OCI-LY7 (cell line): ENCODE measurements around the gene C19orf73. TPM values are rescaled to one million over a fixed set of nuclear protein-coding genes. Genes with fewer than 3 reads are reported as not detected.

Experiments used
- BruUV-seq: library from RNA; stranded (reverse); fragments of 400-500 nt; replicated peaks from 2 replicates; lab custom pipeline; 2021; lab: Mats Ljungman, UMichigan
- CTCF ChIA-PET: fragments of 300-600 bp; sonication (Branson Sonifier 250); formaldehyde crosslinking; loops from one replicate; lab custom pipeline; 2022; ENCODE audit warnings: antibody characterized with exemption; ENCODE audit not compliant: unreplicated experiment; lab: Charles Lee
- POLR2A ChIA-PET: fragments of 300-600 bp; sonication (Branson Sonifier 250); formaldehyde crosslinking; loops from one replicate; lab custom pipeline; 2022; ENCODE audit warnings: antibody characterized with exemption; lab: Charles Lee
- DNase-seq: peaks from one replicate; pipeline ENCODE4 v3.0.0-alpha.2; 2015; ENCODE audit warnings: low spot score
- H2AFZ ChIP-seq: fragments of 200-600 bp; sonication (generic), shearing (Covaris generic); 2 replicates; pipeline ENCODE4 v1.6.1; 2014; ENCODE audit warnings: mild to moderate bottlenecking, antibody characterized with exemption, low read length, moderate library complexity
- H3K27ac ChIP-seq: fragments of 200-600 bp; sonication (generic); 2 replicates; pipeline ENCODE4 v1.5.1; 2014; ENCODE audit warnings: mixed run types, low read depth, mild to moderate bottlenecking, moderate library complexity, low read length, inconsistent platforms; ENCODE audit not compliant: poor library complexity, severe bottlenecking
- H3K36me3 ChIP-seq: fragments of 200-600 bp; sonication (generic); 2 replicates; pipeline ENCODE4 v1.6.1; 2014; ENCODE audit warnings: mild to moderate bottlenecking, antibody characterized with exemption, low read length, moderate library complexity, mixed read lengths; ENCODE audit not compliant: insufficient read depth
- H3K4me1 ChIP-seq: fragments of 200-600 bp; sonication (generic); 2 replicates; pipeline ENCODE4 v1.5.1; 2014; ENCODE audit warnings: mild to moderate bottlenecking, low read length; ENCODE audit not compliant: insufficient read depth, poor library complexity, severe bottlenecking
- H3K4me2 ChIP-seq: fragments of 200-600 bp; sonication (generic); 2 replicates; pipeline ENCODE4 v1.6.1; 2014; ENCODE audit warnings: mild to moderate bottlenecking, low read length
- H3K4me3 ChIP-seq: fragments of 200-600 bp; sonication (generic); 2 replicates; pipeline ENCODE4 v1.5.1; 2014; ENCODE audit warnings: mild to moderate bottlenecking, low read depth, low read length; ENCODE audit not compliant: poor library complexity, severe bottlenecking
- H3K79me2 ChIP-seq: fragments of 200-600 bp; sonication (generic); 2 replicates; pipeline ENCODE4 v1.6.1; 2016; ENCODE audit warnings: low read depth, mild to moderate bottlenecking, low read length, moderate library complexity, mixed read lengths; ENCODE audit not compliant: insufficient read depth
- H3K9me2 ChIP-seq: fragments of 200-600 bp; sonication (generic); 2 replicates; pipeline ENCODE4 v1.6.1; 2016; ENCODE audit warnings: mild to moderate bottlenecking, low read length, mixed read lengths; ENCODE audit not compliant: insufficient read depth
- H3K9me3 ChIP-seq: fragments of 200-600 bp; sonication (generic); 2 replicates; pipeline ENCODE4 v1.6.1; 2014; ENCODE audit warnings: mild to moderate bottlenecking, mixed run types, low read length, mixed read lengths
- H4K20me1 ChIP-seq: fragments of 200-600 bp; sonication (generic); 2 replicates; pipeline ENCODE4 v1.6.1; 2014; ENCODE audit warnings: mild to moderate bottlenecking, antibody characterized with exemption, low read length, moderate library complexity, mixed read lengths; ENCODE audit not compliant: insufficient read depth
- CTCF ChIP-seq: fragments of 200-600 bp; sonication (generic); conservative IDR thresholded peaks from 2 replicates; pipeline ENCODE4 v1.5.1; 2014; ENCODE audit warnings: mild to moderate bottlenecking, antibody characterized with exemption, low read length, moderate library complexity, mixed read lengths
- EZH2phosphoT487 ChIP-seq: fragments of 200-600 bp; sonication (generic); IDR thresholded peaks from 2 replicates; pipeline ENCODE4 v1.6.1; 2018; ENCODE audit warnings: low read depth, borderline replicate concordance, mild to moderate bottlenecking, mixed run types, antibody characterized with exemption, low read length, moderate library complexity, mixed read lengths
- intact Hi-C: fragments of 100-400 bp; cut with micrococcal nuclease; formaldehyde crosslinking; loops from one replicate; pipeline ENCODE4 v1.10.0; 2022; ENCODE audit not compliant: unreplicated experiment
- total RNA-seq, 2 experiments: library from RNA; depleted of rRNA in 1 of 2; stranded (reverse); fragments of >200 nt in 1 of 2; shearing (Covaris generic) in 1 of 2; gene quantifications; 2 replicates each; pipeline ENCODE4 v1.2.3, GENCODE V29; 2014 to 2022

C19orf73 gene
- total RNA-seq, 2 experiments from 2014 or later: 2.5 to 8.3 TPM

DNA sequence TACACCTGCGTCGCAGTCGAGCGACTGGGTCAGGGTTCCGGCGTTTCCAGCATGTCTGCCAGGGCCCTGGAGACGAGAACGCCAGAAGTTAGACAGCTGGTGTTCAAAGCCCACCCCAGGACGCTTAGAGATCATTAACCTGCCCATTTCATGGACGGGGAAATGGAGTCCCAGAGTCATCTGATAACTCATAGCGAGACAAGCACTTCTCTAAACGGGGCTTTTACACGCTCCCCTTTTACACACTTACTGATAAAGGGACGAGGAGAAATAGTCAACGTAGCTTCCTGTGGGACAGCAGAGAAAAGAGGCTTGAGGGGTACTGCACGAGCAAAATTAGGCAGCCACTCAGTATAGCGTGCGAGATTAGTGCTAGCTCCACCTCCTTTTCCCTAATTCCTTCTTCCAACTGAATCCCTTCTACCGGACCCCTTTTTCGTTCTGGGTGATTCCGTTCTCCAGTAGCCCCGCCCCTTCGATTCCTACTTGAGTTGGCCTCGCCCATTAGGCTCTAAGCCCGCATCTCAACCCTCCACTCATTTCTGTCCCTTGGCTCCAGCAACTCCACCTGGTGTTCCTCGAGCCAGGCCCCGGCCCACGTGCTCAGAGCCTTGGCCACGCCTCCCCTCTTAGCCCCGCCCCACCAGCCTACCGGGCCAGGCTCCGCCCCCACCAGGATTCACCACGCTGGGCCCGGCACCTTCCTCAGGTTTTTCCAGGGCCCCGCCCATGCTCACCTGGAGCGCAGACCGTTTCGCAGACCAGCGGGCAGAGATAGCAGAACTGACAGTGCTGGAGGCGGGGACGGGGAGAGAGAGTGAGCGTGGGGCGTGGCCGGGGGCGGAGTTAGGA, 32.5 kb upstream of the C19orf73 start:
- peak; percentile 76 for DNase-seq
- Histone ChIP-seq H3K4me3 (peak overlapping the region; percentile 83), H3K9me3 (no peaks in the 10 kb centered on the region), H3K36me3 (no peaks in the 10 kb centered on the region), H2AFZ (no peak overlapping the region), H3K4me2 (peak overlapping the region; percentile 85), H3K9me2 (no peaks in the 10 kb centered on the region), H3K27ac (no peak overlapping the region), H4K20me1 (no peaks in the 10 kb centered on the region), H3K4me1 (peaks cover 22% of the 10 kb centered on the region), H3K79me2 (no peaks in the 10 kb centered on the region)
- intact Hi-C loops: no loop called here
- no TSS peak for BruUV-seq
- TF ChIP-seq CTCF (no peak), EZH2phosphoT487 (no peak)
- CTCF ChIA-PET: interaction anchor here (1.4 kb wide), 1 partner anchor 47 kb away, joined by 3 read pairs; no protein-coding TSS in a partner anchor
- POLR2A ChIA-PET: no interaction called here

- H3K4me1 ChIP-seq: peaks cover 27% of the 10 kb centered on the region
- H3K79me2 ChIP-seq: no peaks in the 10 kb centered on the region
- TF ChIP-seq EZH2phosphoT487: no peak
- TF ChIP-seq CTCF: no peak
- no peak for DNase-seq
- H3K27ac ChIP-seq: no peak overlapping the region
- no TSS peak for BruUV-seq
- ChIA-PET CTCF (interaction anchor here (0.6 to 1.4 kb wide), 2 partner anchors 48 to 434 kb away, joined by 3 read pairs; no protein-coding TSS in a partner anchor), POLR2A (no interaction called here)
- no peaks in the 10 kb centered on the region for H4K20me1 ChIP-seq
- H2AFZ ChIP-seq: peak overlapping the region; percentile 72; the same call in 1 of the 2 replicates
- peak overlapping the region; percentile 83 for H3K4me3 ChIP-seq
- no peaks in the 10 kb centered on the region for H3K9me2 ChIP-seq
- H3K4me2 ChIP-seq: peak overlapping the region; percentile 85
- no peaks in the 10 kb centered on the region for H3K36me3 ChIP-seq
- intact Hi-C loops: no loop called here
- H3K9me3 ChIP-seq: no peaks in the 10 kb centered on the region
Observed at GRCh38 chr19:49150944-49151243, 32.0 kb upstream of the C19orf73 start.
